Tibial artery (tissue), 4 donors: Measurements from ENCODE around the gene UBE2G2.

ENCODE experiments used
- DNase-seq, 2 donors: peaks; one replicate each; pipeline ENCODE4 v3.0.0-alpha.2; 2019
- H3K27ac ChIP-seq, 2 donors: fragments of 200-600 bp; sonication (generic) in 1 of 2; 1 replicate in 1 of 2; 2 replicates in 1 of 2; pipeline ENCODE4 v1.5.1; 2018 to 2019; ENCODE audit warnings: mild to moderate bottlenecking in 1 of 2
- H3K27me3 ChIP-seq, 2 donors: fragments of 200-600 bp; sonication (generic) in 1 of 2; one replicate each; pipeline versions ENCODE4 v1.5.1 to v1.6.0; 2016 to 2019
- H3K36me3 ChIP-seq, 3 donors: fragments of 200-600 bp; sonication (generic) in 2 of 3; one replicate each; pipeline ENCODE4 v1.5.1; 2016 to 2019; ENCODE audit warnings: mild to moderate bottlenecking in 2 of 3
- H3K4me1 ChIP-seq, 4 donors: fragments of 200-600 bp; sonication (generic) in 2 of 4; 1 replicate in 3 of 4; 2 replicates in 1 of 4; pipeline ENCODE4 v1.5.1; 2016 to 2019
- H3K4me3 ChIP-seq, 2 donors: fragments of 200-600 bp; sonication (generic) in 1 of 2; 1 replicate in 1 of 2; 2 replicates in 1 of 2; pipeline ENCODE4 v1.5.1; 2018 to 2019; ENCODE audit warnings: mild to moderate bottlenecking in 2 of 2
- H3K9me3 ChIP-seq, 3 donors: fragments of 200-600 bp; sonication (generic) in 1 of 3; one replicate each; pipeline ENCODE4 v1.5.1; 2016 to 2019
- CTCF ChIP-seq, 2 experiments: fragments of 200-600 bp in 1 of 2; fragments of 450-650 bp in 1 of 2; IDR thresholded peaks; one replicate each; pipeline ENCODE4 v1.5.1; 2017 to 2019; ENCODE audit warnings: antibody characterized with exemption in 2 of 2, mild to moderate bottlenecking in 1 of 2, moderate library complexity in 1 of 2
- intact Hi-C: fragments of 100-400 bp; cut with DNase I; formaldehyde crosslinking; loops from one replicate; pipeline ENCODE4 v1.15.0; 2023; ENCODE audit warnings: low total_unique reads

UBE2G2 gene

GRCh38 chr21:44791993-44792392 is 9.6 kb downstream of the UBE2G2 start:
- intact Hi-C loops = loop anchor here (10.0 kb wide), 1 partner anchor 487 kb away; the partner anchor contains the start of gene PFKL
- Histone ChIP-seq H3K27ac (no peak overlapping the region), H3K4me3 (no peak overlapping the region), H3K27me3 (no peaks in the 10 kb centered on the region), H3K9me3 (no peaks in the 10 kb centered on the region), H3K36me3 (peaks cover 0 to 13% (median 11%) of the 10 kb centered on the region in 3 donors), H3K4me1 (peaks cover 0 to 10% (median 0%) of the 10 kb centered on the region in 4 donors)
- DNase-seq = no peak
- no peak for TF ChIP-seq CTCF (IDR thresholded peaks at IDR 0.05)

GRCh38 chr21:44791246-44791645 is 10.4 kb downstream of the UBE2G2 start:
- no peak overlapping the region for H3K4me3 ChIP-seq
- intact Hi-C loops = loop anchor here (10.0 kb wide), 1 partner anchor 486 kb away; the partner anchor contains the start of gene PFKL
- no peak overlapping the region for H3K27ac ChIP-seq
- H3K27me3 ChIP-seq = no peaks in the 10 kb centered on the region
- no peak for TF ChIP-seq CTCF (IDR thresholded peaks at IDR 0.05)
- no peaks in the 10 kb centered on the region for H3K9me3 ChIP-seq
- DNase-seq = no peak
- peaks cover 0 to 10% (median 0%) of the 10 kb centered on the region in 4 donors for H3K4me1 ChIP-seq
- H3K36me3 ChIP-seq = peaks cover 0 to 13% (median 11%) of the 10 kb centered on the region in 3 donors

- H3K4me1 ChIP-seq = peaks cover 0 to 10% (median 0%) of the 10 kb centered on the region in 4 donors
- no peak overlapping the region for H3K27ac ChIP-seq
- intact Hi-C loops = loop anchor here (10.0 kb wide), 1 partner anchor 486 kb away; the partner anchor contains the start of gene PFKL
- H3K9me3 ChIP-seq = no peaks in the 10 kb centered on the region
- no peaks in the 10 kb centered on the region for H3K27me3 ChIP-seq
- H3K36me3 ChIP-seq = peaks cover 0 to 13% (median 11%) of the 10 kb centered on the region in 3 donors
- no peak for DNase-seq
- no peak overlapping the region for H3K4me3 ChIP-seq
- no peak for TF ChIP-seq CTCF (IDR thresholded peaks at IDR 0.05)
Measured at GRCh38 chr21:44790368-44790767, 11.3 kb downstream of the UBE2G2 start.

GRCh38 chr21:44789880-44790279 is 11.7 kb downstream of the UBE2G2 start:
- TF ChIP-seq CTCF (IDR thresholded peaks at IDR 0.05) = no peak
- no peak overlapping the region for H3K27ac ChIP-seq
- no peak for DNase-seq
- intact Hi-C loops = loop anchor here (10.0 kb wide), 1 partner anchor 485 kb away; the partner anchor contains the start of gene PFKL
- H3K36me3 ChIP-seq = peaks cover 0 to 15% (median 13%) of the 10 kb centered on the region in 3 donors
- H3K27me3 ChIP-seq = no peaks in the 10 kb centered on the region
- peaks cover 0 to 10% (median 0%) of the 10 kb centered on the region in 4 donors for H3K4me1 ChIP-seq
- H3K9me3 ChIP-seq = no peaks in the 10 kb centered on the region
- H3K4me3 ChIP-seq = no peak overlapping the region

- TF ChIP-seq CTCF (IDR thresholded peaks at IDR 0.05) = no peak
- H3K9me3 ChIP-seq = no peaks in the 10 kb centered on the region
- intact Hi-C loops = no loop called here
Measured at GRCh38 chr21:44785620-44786335, 15.8 kb downstream of the UBE2G2 start.

More at GRCh38 chr21:44785620-44786335, 15.8 kb downstream of the UBE2G2 start:
- H3K4me3 ChIP-seq = no peak overlapping the region
- no peaks in the 10 kb centered on the region for H3K27me3 ChIP-seq
- no peak for DNase-seq
- no peaks in the 10 kb centered on the region for H3K4me1 ChIP-seq
- no peak overlapping the region for H3K27ac ChIP-seq
- peaks cover 4 to 16% (median 6%) of the 10 kb centered on the region in 3 donors for H3K36me3 ChIP-seq
